Stimulated activated naive CD4-positive, alpha-beta T cell (primary cell): Measurements from ENCODE around the gene MTHFD1L.
"Not testable (repeated sequence)": the region's sequence is repeated elsewhere in the genome, so short reads cannot be mapped to it uniquely, and the experiment has no call there.

Experiments
- DNase-seq, 6 experiments: peaks; one replicate each; lab custom pipeline; 2025; lab: John Stamatoyannopoulos, UW

MTHFD1L gene

GRCh38 chr6:151067684-151068596 is 202.4 kb downstream of the MTHFD1L start:
- no peak for DNase-seq

GRCh38 chr6:151068761-151069312 is 203.3 kb downstream of the MTHFD1L start:
- DNase-seq = no peak

GRCh38 chr6:151069641-151070040 is 204.1 kb downstream of the MTHFD1L start:
- DNase-seq = no peak

GRCh38 chr6:151070631-151071051 is 205.1 kb downstream of the MTHFD1L start:
- DNase-seq = no peak

- DNase-seq = no peak
These were observed 205.8 kb downstream of the MTHFD1L start for GRCh38 chr6:151071295-151071694.

GRCh38 chr6:151073146-151073545 is 207.6 kb downstream of the MTHFD1L start:
- DNase-seq = no peak

GRCh38 chr6:151073701-151074100 is 208.2 kb downstream of the MTHFD1L start:
- no peak for DNase-seq

- no peak for DNase-seq
These were observed 209.5 kb downstream of the MTHFD1L start for GRCh38 chr6:151075005-151075404.

- no peak for DNase-seq
These were observed 210.0 kb downstream of the MTHFD1L start for GRCh38 chr6:151075527-151075926.

- DNase-seq = no peak
These were observed 210.5 kb downstream of the MTHFD1L start for GRCh38 chr6:151075930-151076555.

- DNase-seq = no peak
These were observed 213.2 kb downstream of the MTHFD1L start for GRCh38 chr6:151078655-151079054.

GRCh38 chr6:151081656-151082055 is 216.2 kb downstream of the MTHFD1L start:
- DNase-seq = no peak

- no peak for DNase-seq
These were observed 216.6 kb downstream of the MTHFD1L start for GRCh38 chr6:151082079-151082478.

- DNase-seq = no peak
These were observed 218.8 kb downstream of the MTHFD1L start for GRCh38 chr6:151084275-151084674.

GRCh38 chr6:151087055-151087454 is 221.6 kb downstream of the MTHFD1L start:
- not testable (repeated sequence) for DNase-seq

GRCh38 chr6:151087861-151088598 is 222.5 kb downstream of the MTHFD1L start:
- DNase-seq = no peak

- no peak for DNase-seq
These were observed 223.1 kb downstream of the MTHFD1L start for GRCh38 chr6:151088599-151088935.

GRCh38 chr6:151088963-151089362 is 223.5 kb downstream of the MTHFD1L start:
- DNase-seq = no peak

GRCh38 chr6:151089978-151090377 is 224.5 kb downstream of the MTHFD1L start:
- no peak for DNase-seq

GRCh38 chr6:151091571-151091970 is 226.1 kb downstream of the MTHFD1L start:
- DNase-seq = no peak

- DNase-seq = no peak
These were observed 227.1 kb downstream of the MTHFD1L start for GRCh38 chr6:151092591-151092990.

- DNase-seq = no peak
These were observed 228.2 kb downstream of the MTHFD1L start for GRCh38 chr6:151093706-151094105.
